ENCODE measurements around the gene BID. TPM values are rescaled to one million over a fixed set of nuclear protein-coding genes. Genes with fewer than 3 reads are reported as not detected.

BID gene
- polyA plus RNA-seq, 1 donor from 2014 or later: 88.6 TPM

DNA sequence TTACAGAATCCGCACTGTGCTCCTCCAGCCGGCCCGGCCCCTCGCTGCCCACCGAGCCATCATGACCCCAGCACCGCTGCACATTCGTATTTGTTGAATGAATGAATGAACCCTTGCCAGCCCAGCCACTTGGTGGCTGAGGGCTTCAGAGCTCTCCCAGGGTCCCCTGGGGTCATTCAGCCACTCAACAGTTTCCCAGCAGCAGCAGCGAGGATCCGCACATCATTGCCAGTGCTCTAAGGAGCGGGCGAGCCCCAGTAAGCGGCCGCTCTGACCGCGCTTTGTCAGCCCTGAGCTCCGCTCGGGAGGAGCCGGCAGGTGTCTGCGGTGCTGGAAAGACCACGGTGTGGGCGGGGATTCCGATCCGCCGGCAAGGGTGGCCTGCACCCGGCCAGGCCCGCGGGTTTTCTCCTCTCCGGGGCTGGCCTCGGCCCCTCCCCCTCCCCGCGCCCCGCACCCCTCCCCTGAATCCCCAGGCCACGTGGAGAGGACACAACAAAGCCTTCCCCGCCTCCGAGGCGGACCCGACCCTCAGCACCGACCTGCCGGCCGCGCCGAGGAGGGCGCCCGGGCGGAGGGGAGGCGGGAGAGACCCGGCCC lies 563 bp downstream of the BID start:
- H3F3A ChIP-seq (ENCODE audit: insufficient read depth, low read length, poor library complexity, severe bottlenecking): no peaks in the 10 kb centered on the region
- H3K9me3 ChIP-seq (ENCODE audit: low read length): no peaks in the 10 kb centered on the region
- H3K36me3 ChIP-seq (ENCODE audit: insufficient read depth, low read length): no peaks in the 10 kb centered on the region
- H3K4me2 ChIP-seq (ENCODE audit: low read length): peak overlapping the region; percentile 46
- peak overlapping the region; percentile 77 for H3K9ac ChIP-seq (ENCODE audit: low read length)
- H3K79me2 ChIP-seq (replicated peaks; ENCODE audit: insufficient read depth, low read length): peaks cover 5% of the 10 kb centered on the region
- no peaks in the 10 kb centered on the region for H3K27me3 ChIP-seq (ENCODE audit: insufficient read depth, low read depth, low read length)
- H3K27ac ChIP-seq (ENCODE audit: low read length): peak overlapping the region; percentile 62
- H3K4me3 ChIP-seq (ENCODE audit: low read length): peak overlapping the region; percentile 70
- TF ChIP-seq TAF1 (IDR thresholded peaks at IDR 0.05; ENCODE audit: low read depth) (peak; percentile 57), MXI1 (conservative IDR thresholded peaks at IDR 0.05; ENCODE audit: poor library complexity, severe bottlenecking) (peak; percentile 24), POLR2AphosphoS5 (IDR thresholded peaks at IDR 0.05) (peak; percentile 69), EP300 (conservative IDR thresholded peaks at IDR 0.05; ENCODE audit: poor library complexity, severe bottlenecking) (no peak)
- TF ChIP-seq, protein P1, sequence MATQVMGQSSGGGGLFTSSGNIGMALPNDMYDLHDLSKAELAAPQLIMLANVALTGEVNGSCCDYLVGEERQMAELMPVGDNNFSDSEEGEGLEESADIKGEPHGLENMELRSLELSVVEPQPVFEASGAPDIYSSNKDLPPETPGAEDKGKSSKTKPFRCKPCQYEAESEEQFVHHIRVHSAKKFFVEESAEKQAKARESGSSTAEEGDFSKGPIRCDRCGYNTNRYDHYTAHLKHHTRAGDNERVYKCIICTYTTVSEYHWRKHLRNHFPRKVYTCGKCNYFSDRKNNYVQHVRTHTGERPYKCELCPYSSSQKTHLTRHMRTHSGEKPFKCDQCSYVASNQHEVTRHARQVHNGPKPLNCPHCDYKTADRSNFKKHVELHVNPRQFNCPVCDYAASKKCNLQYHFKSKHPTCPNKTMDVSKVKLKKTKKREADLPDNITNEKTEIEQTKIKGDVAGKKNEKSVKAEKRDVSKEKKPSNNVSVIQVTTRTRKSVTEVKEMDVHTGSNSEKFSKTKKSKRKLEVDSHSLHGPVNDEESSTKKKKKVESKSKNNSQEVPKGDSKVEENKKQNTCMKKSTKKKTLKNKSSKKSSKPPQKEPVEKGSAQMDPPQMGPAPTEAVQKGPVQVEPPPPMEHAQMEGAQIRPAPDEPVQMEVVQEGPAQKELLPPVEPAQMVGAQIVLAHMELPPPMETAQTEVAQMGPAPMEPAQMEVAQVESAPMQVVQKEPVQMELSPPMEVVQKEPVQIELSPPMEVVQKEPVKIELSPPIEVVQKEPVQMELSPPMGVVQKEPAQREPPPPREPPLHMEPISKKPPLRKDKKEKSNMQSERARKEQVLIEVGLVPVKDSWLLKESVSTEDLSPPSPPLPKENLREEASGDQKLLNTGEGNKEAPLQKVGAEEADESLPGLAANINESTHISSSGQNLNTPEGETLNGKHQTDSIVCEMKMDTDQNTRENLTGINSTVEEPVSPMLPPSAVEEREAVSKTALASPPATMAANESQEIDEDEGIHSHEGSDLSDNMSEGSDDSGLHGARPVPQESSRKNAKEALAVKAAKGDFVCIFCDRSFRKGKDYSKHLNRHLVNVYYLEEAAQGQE (IDR thresholded peaks at IDR 0.05; ENCODE audit: borderline replicate concordance): peak; percentile 64
- H2AFZ ChIP-seq (ENCODE audit: low read depth, low read length): peak overlapping the region; percentile 28
- no peaks in the 10 kb centered on the region for H4K20me1 ChIP-seq (ENCODE audit: insufficient read depth)
- H3K9me2 ChIP-seq (ENCODE audit: insufficient read depth, low read length): no peaks in the 10 kb centered on the region

DNA sequence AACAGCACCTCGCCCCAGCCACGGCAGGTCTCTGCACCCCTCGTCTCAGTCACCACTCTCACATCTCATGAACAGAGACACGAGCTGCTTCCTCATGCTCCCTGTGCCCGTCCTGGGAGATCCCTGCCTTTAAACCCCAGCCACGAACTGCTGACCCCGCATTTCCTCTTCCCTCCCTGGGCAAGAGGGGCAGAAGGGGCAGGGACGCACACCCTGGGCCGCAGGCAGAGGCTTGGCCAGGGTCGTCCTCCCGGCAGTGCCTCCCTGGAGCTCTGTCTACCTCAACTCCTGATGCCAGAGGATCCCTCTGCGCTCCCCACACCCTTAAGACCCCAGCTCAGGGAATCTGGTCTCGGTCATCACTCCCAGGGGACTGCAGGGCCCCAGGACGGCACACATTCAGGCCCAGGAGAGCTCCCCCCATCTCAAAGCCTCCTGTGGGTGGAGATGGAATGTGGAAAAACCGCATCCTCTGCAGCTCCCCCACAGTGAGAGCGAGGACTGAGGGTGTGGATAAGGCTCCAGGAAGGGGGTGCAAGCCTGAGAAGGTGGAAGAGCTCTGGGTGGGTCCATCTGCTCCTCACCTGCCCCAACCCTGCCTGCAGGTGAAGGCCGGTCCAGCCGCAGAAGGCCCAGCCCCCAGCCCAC lies 1.2 kb downstream of the BID start:
- Histone ChIP-seq H3K4me3 (ENCODE audit: low read length) (peak overlapping the region; percentile 70), H4K20me1 (ENCODE audit: insufficient read depth) (no peaks in the 10 kb centered on the region), H3K4me2 (ENCODE audit: low read length) (peak overlapping the region; percentile 46), H3K27ac (ENCODE audit: low read length) (peak overlapping the region; percentile 62), H3K9ac (ENCODE audit: low read length) (peak overlapping the region; percentile 77), H3K79me2 (replicated peaks; ENCODE audit: insufficient read depth, low read length) (peaks cover 5% of the 10 kb centered on the region), H3K36me3 (ENCODE audit: insufficient read depth, low read length) (no peaks in the 10 kb centered on the region), H3K27me3 (ENCODE audit: insufficient read depth, low read depth, low read length) (no peaks in the 10 kb centered on the region), H3K9me2 (ENCODE audit: insufficient read depth, low read length) (no peaks in the 10 kb centered on the region), H3K9me3 (ENCODE audit: low read length) (no peaks in the 10 kb centered on the region), H3F3A (ENCODE audit: insufficient read depth, low read length, poor library complexity, severe bottlenecking) (no peaks in the 10 kb centered on the region), H2AFZ (ENCODE audit: low read depth, low read length) (peak overlapping the region; percentile 28)
- TF ChIP-seq EP300 (conservative IDR thresholded peaks at IDR 0.05; ENCODE audit: poor library complexity, severe bottlenecking) (no peak), SMC3 (conservative IDR thresholded peaks at IDR 0.05; ENCODE audit: poor library complexity) (no peak), RAD21 (conservative IDR thresholded peaks at IDR 0.05) (no peak), POLR2AphosphoS5 (IDR thresholded peaks at IDR 0.05) (no peak), EZH2 (IDR thresholded peaks at IDR 0.05; ENCODE audit: borderline replicate concordance, insufficient read depth, low read length, poor library complexity, severe bottlenecking) (no peak)
- TF ChIP-seq, protein P2, sequence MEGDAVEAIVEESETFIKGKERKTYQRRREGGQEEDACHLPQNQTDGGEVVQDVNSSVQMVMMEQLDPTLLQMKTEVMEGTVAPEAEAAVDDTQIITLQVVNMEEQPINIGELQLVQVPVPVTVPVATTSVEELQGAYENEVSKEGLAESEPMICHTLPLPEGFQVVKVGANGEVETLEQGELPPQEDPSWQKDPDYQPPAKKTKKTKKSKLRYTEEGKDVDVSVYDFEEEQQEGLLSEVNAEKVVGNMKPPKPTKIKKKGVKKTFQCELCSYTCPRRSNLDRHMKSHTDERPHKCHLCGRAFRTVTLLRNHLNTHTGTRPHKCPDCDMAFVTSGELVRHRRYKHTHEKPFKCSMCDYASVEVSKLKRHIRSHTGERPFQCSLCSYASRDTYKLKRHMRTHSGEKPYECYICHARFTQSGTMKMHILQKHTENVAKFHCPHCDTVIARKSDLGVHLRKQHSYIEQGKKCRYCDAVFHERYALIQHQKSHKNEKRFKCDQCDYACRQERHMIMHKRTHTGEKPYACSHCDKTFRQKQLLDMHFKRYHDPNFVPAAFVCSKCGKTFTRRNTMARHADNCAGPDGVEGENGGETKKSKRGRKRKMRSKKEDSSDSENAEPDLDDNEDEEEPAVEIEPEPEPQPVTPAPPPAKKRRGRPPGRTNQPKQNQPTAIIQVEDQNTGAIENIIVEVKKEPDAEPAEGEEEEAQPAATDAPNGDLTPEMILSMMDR (IDR thresholded peaks at IDR 0.05; ENCODE audit: poor library complexity, severe bottlenecking): no peak
- TF ChIP-seq, protein P1 (IDR thresholded peaks at IDR 0.05; ENCODE audit: borderline replicate concordance): no peak

Data from neural cell (in vitro differentiated cells).